ENCODE results near the gene CFAP100.

GRCh38 chr3:126415661-126416591 lies 21.2 kb downstream of the CFAP100 start:
- TF ChIP-seq, protein P1, sequence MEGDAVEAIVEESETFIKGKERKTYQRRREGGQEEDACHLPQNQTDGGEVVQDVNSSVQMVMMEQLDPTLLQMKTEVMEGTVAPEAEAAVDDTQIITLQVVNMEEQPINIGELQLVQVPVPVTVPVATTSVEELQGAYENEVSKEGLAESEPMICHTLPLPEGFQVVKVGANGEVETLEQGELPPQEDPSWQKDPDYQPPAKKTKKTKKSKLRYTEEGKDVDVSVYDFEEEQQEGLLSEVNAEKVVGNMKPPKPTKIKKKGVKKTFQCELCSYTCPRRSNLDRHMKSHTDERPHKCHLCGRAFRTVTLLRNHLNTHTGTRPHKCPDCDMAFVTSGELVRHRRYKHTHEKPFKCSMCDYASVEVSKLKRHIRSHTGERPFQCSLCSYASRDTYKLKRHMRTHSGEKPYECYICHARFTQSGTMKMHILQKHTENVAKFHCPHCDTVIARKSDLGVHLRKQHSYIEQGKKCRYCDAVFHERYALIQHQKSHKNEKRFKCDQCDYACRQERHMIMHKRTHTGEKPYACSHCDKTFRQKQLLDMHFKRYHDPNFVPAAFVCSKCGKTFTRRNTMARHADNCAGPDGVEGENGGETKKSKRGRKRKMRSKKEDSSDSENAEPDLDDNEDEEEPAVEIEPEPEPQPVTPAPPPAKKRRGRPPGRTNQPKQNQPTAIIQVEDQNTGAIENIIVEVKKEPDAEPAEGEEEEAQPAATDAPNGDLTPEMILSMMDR (IDR thresholded peaks at IDR 0.05): no peak
- no peak for TF ChIP-seq EZH2 (IDR thresholded peaks at IDR 0.05)

All from neural progenitor cell (in vitro differentiated cells).